ENCODE results near the gene IFIT5.

DNA sequence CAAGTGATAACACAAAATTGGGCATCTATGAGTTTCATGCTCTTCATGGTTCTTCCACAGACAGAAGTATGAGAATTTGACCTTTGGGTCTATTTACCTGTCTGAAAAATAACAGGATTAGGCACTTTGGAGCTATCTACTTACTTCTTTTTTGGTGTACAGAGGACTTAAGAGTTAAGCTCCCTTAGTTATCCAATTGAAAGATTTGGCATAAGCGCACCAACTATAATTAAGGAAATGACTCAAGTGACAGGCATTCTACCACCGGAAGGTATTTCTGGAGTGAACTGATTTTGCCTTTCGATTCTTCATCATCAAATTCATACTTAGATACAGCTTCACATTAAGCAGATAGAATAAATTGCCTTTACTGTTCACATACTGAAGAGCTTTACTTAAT, 43.9 kb downstream of the IFIT5 start:
- TF ChIP-seq ZFX (IDR thresholded peaks at IDR 0.05): no peak
- TF ChIP-seq, protein P1, sequence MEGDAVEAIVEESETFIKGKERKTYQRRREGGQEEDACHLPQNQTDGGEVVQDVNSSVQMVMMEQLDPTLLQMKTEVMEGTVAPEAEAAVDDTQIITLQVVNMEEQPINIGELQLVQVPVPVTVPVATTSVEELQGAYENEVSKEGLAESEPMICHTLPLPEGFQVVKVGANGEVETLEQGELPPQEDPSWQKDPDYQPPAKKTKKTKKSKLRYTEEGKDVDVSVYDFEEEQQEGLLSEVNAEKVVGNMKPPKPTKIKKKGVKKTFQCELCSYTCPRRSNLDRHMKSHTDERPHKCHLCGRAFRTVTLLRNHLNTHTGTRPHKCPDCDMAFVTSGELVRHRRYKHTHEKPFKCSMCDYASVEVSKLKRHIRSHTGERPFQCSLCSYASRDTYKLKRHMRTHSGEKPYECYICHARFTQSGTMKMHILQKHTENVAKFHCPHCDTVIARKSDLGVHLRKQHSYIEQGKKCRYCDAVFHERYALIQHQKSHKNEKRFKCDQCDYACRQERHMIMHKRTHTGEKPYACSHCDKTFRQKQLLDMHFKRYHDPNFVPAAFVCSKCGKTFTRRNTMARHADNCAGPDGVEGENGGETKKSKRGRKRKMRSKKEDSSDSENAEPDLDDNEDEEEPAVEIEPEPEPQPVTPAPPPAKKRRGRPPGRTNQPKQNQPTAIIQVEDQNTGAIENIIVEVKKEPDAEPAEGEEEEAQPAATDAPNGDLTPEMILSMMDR (conservative IDR thresholded peaks at IDR 0.05): no peak
